ENCODE measurements around the gene LANCL2. TPM values are rescaled to one million over a fixed set of nuclear protein-coding genes. Genes with fewer than 3 reads are reported as not detected.

LANCL2 gene
- total and polyA plus RNA-seq, 2 experiments from 2014 or later, result 7.3 to 10.7 TPM

DNA sequence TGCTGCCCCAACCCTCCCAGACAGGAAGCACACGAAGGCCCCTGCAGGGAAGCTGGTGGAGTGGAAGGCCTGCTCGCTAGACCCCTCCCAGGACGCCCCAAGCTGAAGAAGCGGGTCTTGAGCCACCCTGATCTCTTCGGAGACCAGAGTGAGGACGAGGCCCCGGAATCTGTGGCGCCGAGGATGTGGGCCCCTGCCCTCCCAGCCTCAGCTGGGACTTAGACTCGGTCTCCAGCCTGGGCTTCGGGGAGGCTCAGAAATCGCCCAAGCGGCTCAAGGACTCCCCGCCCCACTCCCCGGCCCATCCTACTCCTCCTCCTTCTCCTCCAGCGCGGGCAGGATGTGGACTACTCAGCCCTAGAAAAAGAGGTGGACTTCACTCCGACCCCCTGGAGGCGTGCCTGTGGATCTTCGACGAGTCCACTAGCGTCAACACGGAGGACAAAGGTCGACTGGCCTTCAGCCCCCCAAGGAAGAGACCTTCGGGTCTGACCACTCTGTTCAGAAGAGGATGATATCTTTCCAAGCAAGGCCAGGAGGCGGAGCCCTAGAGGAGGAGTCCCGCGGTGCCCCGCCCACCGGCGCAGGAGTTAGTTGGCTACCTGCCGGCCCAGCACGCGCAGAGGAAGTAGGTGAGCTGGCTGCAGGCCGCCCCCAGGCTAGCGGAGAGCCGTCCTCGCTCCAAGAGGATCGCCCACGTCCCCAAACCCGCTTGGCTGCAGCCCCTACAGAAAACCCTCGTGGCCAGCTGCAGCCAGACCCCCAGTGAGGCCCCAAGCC is 21.9 kb upstream of the LANCL2 start (continued):
- TF ChIP-seq, protein P1, sequence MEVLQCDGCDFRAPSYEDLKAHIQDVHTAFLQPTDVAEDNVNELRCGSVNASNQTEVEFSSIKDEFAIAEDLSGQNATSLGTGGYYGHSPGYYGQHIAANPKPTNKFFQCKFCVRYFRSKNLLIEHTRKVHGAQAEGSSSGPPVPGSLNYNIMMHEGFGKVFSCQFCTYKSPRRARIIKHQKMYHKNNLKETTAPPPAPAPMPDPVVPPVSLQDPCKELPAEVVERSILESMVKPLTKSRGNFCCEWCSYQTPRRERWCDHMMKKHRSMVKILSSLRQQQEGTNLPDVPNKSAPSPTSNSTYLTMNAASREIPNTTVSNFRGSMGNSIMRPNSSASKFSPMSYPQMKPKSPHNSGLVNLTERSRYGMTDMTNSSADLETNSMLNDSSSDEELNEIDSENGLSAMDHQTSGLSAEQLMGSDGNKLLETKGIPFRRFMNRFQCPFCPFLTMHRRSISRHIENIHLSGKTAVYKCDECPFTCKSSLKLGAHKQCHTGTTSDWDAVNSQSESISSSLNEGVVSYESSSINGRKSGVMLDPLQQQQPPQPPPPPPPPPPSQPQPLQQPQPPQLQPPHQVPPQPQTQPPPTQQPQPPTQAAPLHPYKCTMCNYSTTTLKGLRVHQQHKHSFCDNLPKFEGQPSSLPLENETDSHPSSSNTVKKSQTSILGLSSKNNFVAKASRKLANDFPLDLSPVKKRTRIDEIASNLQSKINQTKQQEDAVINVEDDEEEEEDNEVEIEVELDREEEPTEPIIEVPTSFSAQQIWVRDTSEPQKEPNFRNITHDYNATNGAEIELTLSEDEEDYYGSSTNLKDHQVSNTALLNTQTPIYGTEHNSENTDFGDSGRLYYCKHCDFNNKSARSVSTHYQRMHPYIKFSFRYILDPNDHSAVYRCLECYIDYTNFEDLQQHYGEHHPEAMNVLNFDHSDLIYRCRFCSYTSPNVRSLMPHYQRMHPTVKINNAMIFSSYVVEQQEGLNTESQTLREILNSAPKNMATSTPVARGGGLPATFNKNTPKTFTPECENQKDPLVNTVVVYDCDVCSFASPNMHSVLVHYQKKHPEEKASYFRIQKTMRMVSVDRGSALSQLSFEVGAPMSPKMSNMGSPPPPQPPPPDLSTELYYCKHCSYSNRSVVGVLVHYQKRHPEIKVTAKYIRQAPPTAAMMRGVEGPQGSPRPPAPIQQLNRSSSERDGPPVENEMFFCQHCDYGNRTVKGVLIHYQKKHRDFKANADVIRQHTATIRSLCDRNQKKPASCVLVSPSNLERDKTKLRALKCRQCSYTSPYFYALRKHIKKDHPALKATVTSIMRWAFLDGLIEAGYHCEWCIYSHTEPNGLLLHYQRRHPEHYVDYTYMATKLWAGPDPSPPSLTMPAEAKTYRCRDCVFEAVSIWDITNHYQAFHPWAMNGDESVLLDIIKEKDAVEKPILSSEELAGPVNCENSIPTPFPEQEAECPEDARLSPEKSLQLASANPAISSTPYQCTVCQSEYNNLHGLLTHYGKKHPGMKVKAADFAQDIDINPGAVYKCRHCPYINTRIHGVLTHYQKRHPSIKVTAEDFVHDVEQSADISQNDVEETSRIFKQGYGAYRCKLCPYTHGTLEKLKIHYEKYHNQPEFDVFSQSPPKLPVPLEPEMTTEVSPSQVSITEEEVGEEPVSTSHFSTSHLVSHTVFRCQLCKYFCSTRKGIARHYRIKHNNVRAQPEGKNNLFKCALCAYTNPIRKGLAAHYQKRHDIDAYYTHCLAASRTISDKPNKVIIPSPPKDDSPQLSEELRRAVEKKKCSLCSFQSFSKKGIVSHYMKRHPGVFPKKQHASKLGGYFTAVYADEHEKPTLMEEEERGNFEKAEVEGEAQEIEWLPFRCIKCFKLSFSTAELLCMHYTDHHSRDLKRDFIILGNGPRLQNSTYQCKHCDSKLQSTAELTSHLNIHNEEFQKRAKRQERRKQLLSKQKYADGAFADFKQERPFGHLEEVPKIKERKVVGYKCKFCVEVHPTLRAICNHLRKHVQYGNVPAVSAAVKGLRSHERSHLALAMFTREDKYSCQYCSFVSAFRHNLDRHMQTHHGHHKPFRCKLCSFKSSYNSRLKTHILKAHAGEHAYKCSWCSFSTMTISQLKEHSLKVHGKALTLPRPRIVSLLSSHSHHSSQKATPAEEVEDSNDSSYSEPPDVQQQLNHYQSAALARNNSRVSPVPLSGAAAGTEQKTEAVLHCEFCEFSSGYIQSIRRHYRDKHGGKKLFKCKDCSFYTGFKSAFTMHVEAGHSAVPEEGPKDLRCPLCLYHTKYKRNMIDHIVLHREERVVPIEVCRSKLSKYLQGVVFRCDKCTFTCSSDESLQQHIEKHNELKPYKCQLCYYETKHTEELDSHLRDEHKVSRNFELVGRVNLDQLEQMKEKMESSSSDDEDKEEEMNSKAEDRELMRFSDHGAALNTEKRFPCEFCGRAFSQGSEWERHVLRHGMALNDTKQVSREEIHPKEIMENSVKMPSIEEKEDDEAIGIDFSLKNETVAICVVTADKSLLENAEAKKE (CRISPR knock-in tag; IDR thresholded peaks at IDR 0.05), result no peak
- TF ChIP-seq ZNF331 (CRISPR knock-in tag; IDR thresholded peaks at IDR 0.05; ENCODE audit: low read depth) (no peak), CREB1 (CRISPR knock-in tag; IDR thresholded peaks at IDR 0.05; ENCODE audit: low read depth) (no peak)
- TF ChIP-seq, protein P2, sequence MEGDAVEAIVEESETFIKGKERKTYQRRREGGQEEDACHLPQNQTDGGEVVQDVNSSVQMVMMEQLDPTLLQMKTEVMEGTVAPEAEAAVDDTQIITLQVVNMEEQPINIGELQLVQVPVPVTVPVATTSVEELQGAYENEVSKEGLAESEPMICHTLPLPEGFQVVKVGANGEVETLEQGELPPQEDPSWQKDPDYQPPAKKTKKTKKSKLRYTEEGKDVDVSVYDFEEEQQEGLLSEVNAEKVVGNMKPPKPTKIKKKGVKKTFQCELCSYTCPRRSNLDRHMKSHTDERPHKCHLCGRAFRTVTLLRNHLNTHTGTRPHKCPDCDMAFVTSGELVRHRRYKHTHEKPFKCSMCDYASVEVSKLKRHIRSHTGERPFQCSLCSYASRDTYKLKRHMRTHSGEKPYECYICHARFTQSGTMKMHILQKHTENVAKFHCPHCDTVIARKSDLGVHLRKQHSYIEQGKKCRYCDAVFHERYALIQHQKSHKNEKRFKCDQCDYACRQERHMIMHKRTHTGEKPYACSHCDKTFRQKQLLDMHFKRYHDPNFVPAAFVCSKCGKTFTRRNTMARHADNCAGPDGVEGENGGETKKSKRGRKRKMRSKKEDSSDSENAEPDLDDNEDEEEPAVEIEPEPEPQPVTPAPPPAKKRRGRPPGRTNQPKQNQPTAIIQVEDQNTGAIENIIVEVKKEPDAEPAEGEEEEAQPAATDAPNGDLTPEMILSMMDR (conservative IDR thresholded peaks at IDR 0.05; ENCODE audit: low read depth in 2 of 2), result no peak

DNA sequence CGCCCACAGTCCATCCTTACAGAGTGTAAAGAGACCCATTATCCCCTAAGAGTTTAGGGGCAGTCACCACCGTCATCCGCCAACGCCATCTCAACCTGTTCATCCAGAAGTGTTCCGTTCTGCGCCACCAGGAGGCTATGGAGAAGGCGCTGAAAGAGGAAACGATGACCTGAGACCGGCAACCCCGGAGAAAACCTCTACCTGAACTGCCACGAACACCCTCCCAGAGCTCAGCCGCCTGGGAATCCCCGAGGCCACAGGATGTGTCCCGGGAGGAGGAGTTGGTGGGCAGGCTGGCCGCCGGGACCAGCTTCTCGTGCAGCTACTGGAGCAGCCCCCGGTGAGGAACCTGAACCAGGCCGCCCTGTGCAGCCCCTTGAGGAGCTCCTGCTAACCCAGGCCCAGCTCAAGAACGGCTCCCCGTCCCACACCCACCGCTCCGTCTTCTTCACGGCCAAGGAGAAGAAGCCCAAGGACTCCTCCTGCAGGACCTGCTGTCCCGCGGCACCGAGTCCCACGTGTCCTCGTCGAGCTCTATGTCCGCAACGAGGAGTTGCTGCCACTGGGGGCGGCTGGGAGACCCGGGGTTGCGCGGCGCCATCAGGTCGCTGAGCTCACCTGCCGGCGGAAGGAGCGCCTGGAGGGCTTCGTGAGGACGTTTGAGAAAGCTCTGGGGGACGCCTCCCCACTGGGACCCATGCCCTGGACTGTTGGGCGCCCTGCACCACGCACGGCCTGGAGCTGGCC is 21.1 kb upstream of the LANCL2 start:
- H3K4me1 Mint-ChIP-seq, result peaks cover 6% of the 10 kb centered on the region
- DNase-seq (ENCODE audit: low spot score), result peak; percentile 32
- Histone ChIP-seq H3F3A (replicated peaks; ENCODE audit: low read depth) (no peaks in the 10 kb centered on the region), H3K27me3 (ENCODE audit: insufficient read depth) (no peaks in the 10 kb centered on the region), H4K20me1 (replicated peaks; ENCODE audit: insufficient read depth) (no peaks in the 10 kb centered on the region), H2AFZ (no peak overlapping the region), H3K27ac (ENCODE audit: low read depth) (no peak overlapping the region), H3K79me2 (replicated peaks; ENCODE audit: insufficient read depth) (no peaks in the 10 kb centered on the region), H3K36me3 (ENCODE audit: insufficient read depth) (no peaks in the 10 kb centered on the region), H3K9me2 (ENCODE audit: insufficient read depth) (no peaks in the 10 kb centered on the region), H3K4me3 (no peak overlapping the region), H3K4me1 (ENCODE audit: insufficient read depth) (no peaks in the 10 kb centered on the region), H3K4me2 (no peak overlapping the region)
- no peak overlapping the region for H3K27ac Mint-ChIP-seq
- no peaks in the 10 kb centered on the region for H3K36me3 Mint-ChIP-seq (ENCODE audit: low read depth)
- ATAC-seq, result peak; percentile 19
- H3K4me3 Mint-ChIP-seq, result no peak overlapping the region
- H3K27me3 Mint-ChIP-seq (ENCODE audit: insufficient read depth, low read depth, poor library complexity), result peaks cover 8% of the 10 kb centered on the region
- H3K9me3 Mint-ChIP-seq, result no peaks in the 10 kb centered on the region; the same call in 2 of the 3 replicates
- no peak for TF ChIP-seq EZH2phosphoT487 (IDR thresholded peaks at IDR 0.05; ENCODE audit: unreplicated experiment)
- TF ChIP-seq, protein P2 (conservative IDR thresholded peaks at IDR 0.05; ENCODE audit: low read depth in 2 of 2), result peak; percentile 16 to 22; a peak in 1 of 4 replicates

Measured in GM23338 (cell line).